Measurements from ENCODE around the gene SSNA1. TPM values are rescaled to one million over a fixed set of nuclear protein-coding genes. Genes with fewer than 3 reads are reported as not detected.

The SSNA1 gene
- total RNA-seq, 3 donors from 2014 or later = 75.0 to 92.8 (median 82.7) TPM

- TF ChIP-seq CTCF (IDR thresholded peaks at IDR 0.05) (no peak), POLR2AphosphoS5 (IDR thresholded peaks at IDR 0.05) (no peak), POLR2A (IDR thresholded peaks at IDR 0.05) (no peak)
- Histone ChIP-seq H3K4me3 (no peak overlapping the region), H3K27ac (no peak overlapping the region), H3K9me3 (no peaks in the 10 kb centered on the region), H3K4me1 (no peaks in the 10 kb centered on the region), H3K27me3 (peaks cover 0 to 37% of the 10 kb centered on the region in 2 donors), H3K36me3 (no peaks in the 10 kb centered on the region)
- no peak for DNase-seq (ENCODE audit: low spot score in 2 of 2)
- intact Hi-C loops (cut with DNase I; ENCODE audit: low total_unique reads) = no loop called here
Measured at GRCh38 chr9:137149363-137149762, 39.1 kb upstream of the SSNA1 start.

GRCh38 chr9:137149942-137150616 lies 38.4 kb upstream of the SSNA1 start:
- Histone ChIP-seq H3K27me3 (peaks cover 0 to 43% of the 10 kb centered on the region in 2 donors), H3K4me1 (no peaks in the 10 kb centered on the region), H3K36me3 (no peaks in the 10 kb centered on the region), H3K27ac (no peak overlapping the region), H3K4me3 (no peak overlapping the region), H3K9me3 (no peaks in the 10 kb centered on the region)
- DNase-seq (ENCODE audit: low spot score in 2 of 2) = no peak
- intact Hi-C loops (cut with DNase I; ENCODE audit: low total_unique reads) = loop anchor here (1.0 kb wide), 1 partner anchor 46 kb away; no protein-coding TSS in a partner anchor
- TF ChIP-seq POLR2AphosphoS5 (IDR thresholded peaks at IDR 0.05) = no peak
- TF ChIP-seq CTCF (IDR thresholded peaks at IDR 0.05) = no peak
- no peak for TF ChIP-seq POLR2A (IDR thresholded peaks at IDR 0.05)

- Histone ChIP-seq H3K9me3 (no peaks in the 10 kb centered on the region), H3K4me1 (no peaks in the 10 kb centered on the region), H3K27ac (no peak overlapping the region), H3K27me3 (peaks cover 0 to 46% of the 10 kb centered on the region in 2 donors), H3K36me3 (no peaks in the 10 kb centered on the region), H3K4me3 (no peak overlapping the region)
- intact Hi-C loops (cut with DNase I; ENCODE audit: low total_unique reads) = loop anchor here (1.0 kb wide), 1 partner anchor 47 kb away; no protein-coding TSS in a partner anchor
- no peak for DNase-seq (ENCODE audit: low spot score in 2 of 2)
- no peak for TF ChIP-seq POLR2A (IDR thresholded peaks at IDR 0.05)
- TF ChIP-seq POLR2AphosphoS5 (IDR thresholded peaks at IDR 0.05) = no peak
- TF ChIP-seq CTCF (IDR thresholded peaks at IDR 0.05) = no peak
Measured at GRCh38 chr9:137150617-137151457, 37.6 kb upstream of the SSNA1 start.

GRCh38 chr9:137152844-137153405 lies 35.6 kb upstream of the SSNA1 start:
- Histone ChIP-seq H3K4me1 (no peaks in the 10 kb centered on the region), H3K4me3 (no peak overlapping the region), H3K36me3 (no peaks in the 10 kb centered on the region), H3K9me3 (no peaks in the 10 kb centered on the region), H3K27me3 (peaks cover 0 to 46% of the 10 kb centered on the region in 2 donors), H3K27ac (no peak overlapping the region)
- TF ChIP-seq CTCF (IDR thresholded peaks at IDR 0.05) (no peak), POLR2AphosphoS5 (IDR thresholded peaks at IDR 0.05) (no peak), POLR2A (IDR thresholded peaks at IDR 0.05) (no peak)
- DNase-seq (ENCODE audit: low spot score in 2 of 2) = no peak
- intact Hi-C loops (cut with DNase I; ENCODE audit: low total_unique reads) = no loop called here

Measured in breast epithelium (tissue), 4 donors.